K562 (cell line): ENCODE data around the gene CREB3L2. TPM values are rescaled to one million over a fixed set of nuclear protein-coding genes. Genes with fewer than 3 reads are reported as not detected.
A peak's percentile ranks its signal among the peaks of the same experiment; 100 is the strongest.

Source experiments
- BCLAF1 ChIP-seq, 2 experiments: fragments of 450-650 bp in 1 of 2; IDR thresholded peaks; 2 replicates each; pipeline ENCODE4 v1.6.1; 2011 to 2017; ENCODE audit warnings: low read depth in 2 of 2, antibody characterized with exemption in 1 of 2, borderline replicate concordance in 1 of 2, low read length in 1 of 2, mild to moderate bottlenecking in 1 of 2, mixed read lengths in 1 of 2; ENCODE audit not compliant: control insufficient read depth in 1 of 2
- CBFA2T2 ChIP-seq: fragments of 450-650 bp; conservative IDR thresholded peaks from 2 replicates; pipeline ENCODE4 v1.6.1; 2017; ENCODE audit warnings: mild to moderate bottlenecking
- CREBBP ChIP-seq: IDR thresholded peaks from one replicate; pipeline ENCODE4 v1.6.1; 2012; ENCODE audit warnings: low read depth, mild to moderate bottlenecking, control low read depth, inconsistent platforms, low read length
- CREM ChIP-seq: IDR thresholded peaks from 2 replicates; pipeline ENCODE4 v1.6.1; 2014; ENCODE audit warnings: antibody characterized with exemption, low read depth
- ERF ChIP-seq: fragments of 450-650 bp; formaldehyde crosslinking; IDR thresholded peaks from 2 replicates; pipeline ENCODE4 v1.4.0; 2020; ENCODE audit warnings: mild to moderate bottlenecking, mixed read lengths
- HOXB6 ChIP-seq: fragments of 250-450 bp; sonication (Bioruptor Pico); IDR thresholded peaks from 2 replicates; pipeline ENCODE4 v1.5.1; 2022; ENCODE audit warnings: mild to moderate bottlenecking, borderline replicate concordance
- MEIS2 ChIP-seq: fragments of 450-650 bp; IDR thresholded peaks from 2 replicates; pipeline ENCODE4 v1.6.1; 2014; ENCODE audit warnings: mild to moderate bottlenecking; ENCODE audit not compliant: partially characterized antibody
- PREB ChIP-seq: sonication (generic); formaldehyde crosslinking; IDR thresholded peaks from 2 replicates; pipeline ENCODE4 v1.8.1; 2023; ENCODE audit warnings: mild to moderate bottlenecking, missing genetic modification reagents
- PTBP1 ChIP-seq: fragments of 200-400 bp; formaldehyde crosslinking; IDR thresholded peaks from 2 replicates; pipeline ENCODE4 v1.6.1; 2017; ENCODE audit warnings: low read depth, low read length
- SIN3B ChIP-seq: fragments of 450-650 bp; IDR thresholded peaks from 2 replicates; pipeline ENCODE4 v1.6.1; 2017; ENCODE audit warnings: low read depth, mild to moderate bottlenecking, moderate library complexity
- SMARCB1 ChIP-seq: IDR thresholded peaks from 2 replicates; pipeline ENCODE4 v1.6.1; 2011; ENCODE audit warnings: improper control_type of control experiment, low read depth; ENCODE audit not compliant: insufficient read length
- UBTF ChIP-seq, 2 experiments: IDR thresholded peaks; 2 replicates each; pipeline ENCODE4 v1.6.1; 2012; ENCODE audit warnings: improper control_type of control experiment in 2 of 2, low read depth in 2 of 2, low read length in 2 of 2, borderline replicate concordance in 1 of 2
- ZHX1 ChIP-seq: fragments of 150-350 bp; conservative IDR thresholded peaks from 2 replicates; pipeline ENCODE4 v1.6.1; 2014; ENCODE audit warnings: low read length
- ZNF12 ChIP-seq: sonication (generic); formaldehyde crosslinking; IDR thresholded peaks from 2 replicates; pipeline ENCODE4 v1.4.0; 2020; ENCODE audit warnings: mild to moderate bottlenecking, missing genetic modification reagents
- ZNF316 ChIP-seq: fragments of 450-650 bp; IDR thresholded peaks from 2 replicates; pipeline ENCODE4 v1.6.1; 2016
- polyA plus RNA-seq, 8 experiments: library from polyadenylated mRNA; depleted of rRNA in 4 of 8; stranded (reverse) in 5 of 8; unstranded in 3 of 8; fragments of >200 nt; fragmentation: Nextera tagmentation in 2 of 8; fragmentation: Illumina TruSeq in 1 of 8; extraction: Ambion mirVana in 2 of 8; extraction: Trizol in 1 of 8; gene quantifications; 2 replicates each; pipeline versions ENCODE4 v1.2.1 to v1.2.3, GENCODE V29; 2011 to 2014; ENCODE audit warnings: inconsistent platforms in 1 of 8, missing spikeins in 1 of 8
- total RNA-seq, 7 experiments: library from RNA; depleted of rRNA in 6 of 7; stranded (reverse); fragments of >200 nt in 6 of 7; fragmentation: Illumina TruSeq in 2 of 7; extraction: Trizol in 2 of 7; gene quantifications; 2 replicates each; pipeline versions ENCODE4 v1.2.1 to v1.2.3, GENCODE V29; 2011 to 2021; ENCODE audit warnings: low replicate concordance in 1 of 7

Gene CREB3L2
- total and polyA plus RNA-seq, 9 of the 15 experiments (the other 6 are each of a cell fraction or from before 2014, with no cell fraction given): 7.1 to 45.6 (median 15.8) TPM

GRCh38 chr7:137940656-137941518 is 61.0 kb downstream of the CREB3L2 start (continued):
- TF ChIP-seq HOXB6 (CRISPR knock-in tag) (no peak), ERF (CRISPR knock-in tag) (peak; percentile 84; the same call in 1 of the 2 replicates), PREB (no peak), SIN3B (no peak), BCLAF1 (IDR thresholded peaks at IDR 0.05; ENCODE audit: borderline replicate concordance in 1 of 2, control insufficient read depth in 1 of 2, low read depth in 2 of 2, low read length in 1 of 2) (no peak), CREBBP (no peak), CBFA2T2 (no peak), UBTF (IDR thresholded peaks at IDR 0.05; ENCODE audit: borderline replicate concordance in 1 of 2, low read depth in 2 of 2, low read length in 2 of 2) (no peak), CREM (0 out of 2 replicates have a peak, but pooled peaks have one; percentile 7), ZHX1 (no peak), SMARCB1 (peak; percentile 49), MEIS2 (no peak), ZNF12 (CRISPR knock-in tag) (no peak), ZNF316 (no peak), PTBP1 (no peak)
